NB4 (cell line): ENCODE measurements around the gene TFEB.

ENCODE experiments used
- DNase-seq: peaks from one replicate; pipeline ENCODE4 v3.0.0; 2010; ENCODE audit warnings: low read depth
- H3K4me3 ChIP-seq: one replicate; pipeline ENCODE4 v1.5.1; 2011; ENCODE audit warnings: mild to moderate bottlenecking, low read depth, low read length, moderate library complexity
- MYC ChIP-seq: IDR thresholded peaks from 2 replicates; pipeline ENCODE4 v1.6.1; 2011; ENCODE audit warnings: low read depth, low read length
- POLR2A ChIP-seq: IDR thresholded peaks from 2 replicates; pipeline ENCODE4 v1.6.1; 2011; ENCODE audit warnings: mild to moderate bottlenecking; ENCODE audit not compliant: insufficient read length; ENCODE audit errors: extremely low read depth
- TF ChIP-seq, protein P1 (sequence below): IDR thresholded peaks from one replicate; pipeline ENCODE4 v1.5.1; 2012; ENCODE audit warnings: low read depth, low read length
- TF ChIP-seq, protein P2 (sequence below): IDR thresholded peaks from 2 replicates; pipeline ENCODE4 v1.6.1; 2011; ENCODE audit warnings: low read depth, low read length

The TFEB gene

DNA sequence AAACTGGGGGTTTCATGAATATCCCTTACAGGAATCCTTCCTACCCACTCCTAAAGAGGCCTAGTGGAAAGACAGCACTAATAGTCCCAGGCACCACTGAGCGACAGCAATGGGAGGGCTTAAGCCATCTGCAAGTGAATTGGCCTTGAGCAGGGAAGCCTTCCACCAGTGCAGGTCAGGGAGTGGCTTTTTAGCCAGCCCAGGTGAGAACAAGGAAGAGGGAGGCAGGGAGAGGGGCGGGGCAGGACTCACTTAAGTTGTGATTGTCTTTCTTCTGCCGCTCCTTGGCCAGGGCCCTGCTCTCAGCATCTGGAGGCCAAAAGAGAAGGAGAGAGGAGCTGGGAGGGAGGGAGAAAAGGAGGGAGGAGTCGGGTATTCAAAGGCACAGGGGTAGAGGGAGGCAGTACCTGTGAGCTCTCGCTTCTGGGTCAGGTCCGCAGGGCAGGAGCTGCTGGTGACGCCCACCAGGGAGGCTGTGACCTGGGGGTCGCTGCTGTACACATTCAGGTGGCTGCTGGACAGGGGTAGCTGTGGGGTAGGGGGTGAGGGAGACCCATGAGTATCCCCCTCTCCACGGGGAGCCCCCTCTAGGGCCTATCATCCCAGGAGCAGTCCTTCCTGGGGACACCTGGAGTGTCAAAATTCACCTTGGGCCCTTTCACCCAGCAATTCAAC lies 47.8 kb downstream of the TFEB start:
- no peak for TF ChIP-seq POLR2A
- TF ChIP-seq, protein P1, sequence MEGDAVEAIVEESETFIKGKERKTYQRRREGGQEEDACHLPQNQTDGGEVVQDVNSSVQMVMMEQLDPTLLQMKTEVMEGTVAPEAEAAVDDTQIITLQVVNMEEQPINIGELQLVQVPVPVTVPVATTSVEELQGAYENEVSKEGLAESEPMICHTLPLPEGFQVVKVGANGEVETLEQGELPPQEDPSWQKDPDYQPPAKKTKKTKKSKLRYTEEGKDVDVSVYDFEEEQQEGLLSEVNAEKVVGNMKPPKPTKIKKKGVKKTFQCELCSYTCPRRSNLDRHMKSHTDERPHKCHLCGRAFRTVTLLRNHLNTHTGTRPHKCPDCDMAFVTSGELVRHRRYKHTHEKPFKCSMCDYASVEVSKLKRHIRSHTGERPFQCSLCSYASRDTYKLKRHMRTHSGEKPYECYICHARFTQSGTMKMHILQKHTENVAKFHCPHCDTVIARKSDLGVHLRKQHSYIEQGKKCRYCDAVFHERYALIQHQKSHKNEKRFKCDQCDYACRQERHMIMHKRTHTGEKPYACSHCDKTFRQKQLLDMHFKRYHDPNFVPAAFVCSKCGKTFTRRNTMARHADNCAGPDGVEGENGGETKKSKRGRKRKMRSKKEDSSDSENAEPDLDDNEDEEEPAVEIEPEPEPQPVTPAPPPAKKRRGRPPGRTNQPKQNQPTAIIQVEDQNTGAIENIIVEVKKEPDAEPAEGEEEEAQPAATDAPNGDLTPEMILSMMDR: no peak
- DNase-seq: no peak
- no peak overlapping the region for H3K4me3 ChIP-seq

DNA sequence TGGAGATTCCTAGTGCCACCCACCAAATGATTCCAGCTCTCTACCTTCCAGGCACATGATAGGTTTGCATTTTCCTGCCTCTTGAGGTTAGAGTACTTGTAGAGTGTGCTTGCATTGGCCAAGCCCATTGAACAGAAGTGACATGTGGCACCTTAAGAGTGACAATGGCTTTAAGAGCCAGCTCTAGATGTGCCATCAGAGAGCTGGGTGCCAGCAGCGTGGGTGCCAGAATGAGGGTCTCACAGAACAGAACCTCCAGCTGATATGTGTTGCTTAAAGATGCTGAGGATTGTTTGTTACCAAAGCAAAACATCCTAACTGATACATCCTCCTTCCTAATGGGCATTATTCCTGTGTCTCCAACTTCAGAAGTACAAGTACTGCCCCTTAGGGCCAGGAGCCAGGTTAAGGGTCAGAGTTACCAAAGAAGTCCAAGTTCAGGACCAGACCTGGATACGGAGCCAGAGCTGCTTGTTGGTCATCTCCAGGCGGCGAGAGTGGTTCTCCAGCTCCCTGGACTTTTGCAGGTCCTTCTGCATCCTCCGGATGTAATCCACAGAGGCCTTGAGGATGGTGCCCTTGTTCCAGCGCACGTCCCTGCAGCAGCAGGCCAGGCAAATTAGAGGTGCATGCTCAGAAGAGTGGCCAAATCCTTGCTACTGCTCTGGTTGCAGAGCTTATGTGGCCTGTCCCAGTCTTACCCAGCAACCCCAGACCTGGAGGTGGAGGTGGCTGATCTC lies 49.6 kb downstream of the TFEB start:
- H3K4me3 ChIP-seq: no peak overlapping the region
- TF ChIP-seq, protein P1: no peak
- TF ChIP-seq MYC (no peak), POLR2A (no peak)
- TF ChIP-seq, protein P2, sequence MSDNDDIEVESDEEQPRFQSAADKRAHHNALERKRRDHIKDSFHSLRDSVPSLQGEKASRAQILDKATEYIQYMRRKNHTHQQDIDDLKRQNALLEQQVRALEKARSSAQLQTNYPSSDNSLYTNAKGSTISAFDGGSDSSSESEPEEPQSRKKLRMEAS: no peak
- DNase-seq: no peak

DNA sequence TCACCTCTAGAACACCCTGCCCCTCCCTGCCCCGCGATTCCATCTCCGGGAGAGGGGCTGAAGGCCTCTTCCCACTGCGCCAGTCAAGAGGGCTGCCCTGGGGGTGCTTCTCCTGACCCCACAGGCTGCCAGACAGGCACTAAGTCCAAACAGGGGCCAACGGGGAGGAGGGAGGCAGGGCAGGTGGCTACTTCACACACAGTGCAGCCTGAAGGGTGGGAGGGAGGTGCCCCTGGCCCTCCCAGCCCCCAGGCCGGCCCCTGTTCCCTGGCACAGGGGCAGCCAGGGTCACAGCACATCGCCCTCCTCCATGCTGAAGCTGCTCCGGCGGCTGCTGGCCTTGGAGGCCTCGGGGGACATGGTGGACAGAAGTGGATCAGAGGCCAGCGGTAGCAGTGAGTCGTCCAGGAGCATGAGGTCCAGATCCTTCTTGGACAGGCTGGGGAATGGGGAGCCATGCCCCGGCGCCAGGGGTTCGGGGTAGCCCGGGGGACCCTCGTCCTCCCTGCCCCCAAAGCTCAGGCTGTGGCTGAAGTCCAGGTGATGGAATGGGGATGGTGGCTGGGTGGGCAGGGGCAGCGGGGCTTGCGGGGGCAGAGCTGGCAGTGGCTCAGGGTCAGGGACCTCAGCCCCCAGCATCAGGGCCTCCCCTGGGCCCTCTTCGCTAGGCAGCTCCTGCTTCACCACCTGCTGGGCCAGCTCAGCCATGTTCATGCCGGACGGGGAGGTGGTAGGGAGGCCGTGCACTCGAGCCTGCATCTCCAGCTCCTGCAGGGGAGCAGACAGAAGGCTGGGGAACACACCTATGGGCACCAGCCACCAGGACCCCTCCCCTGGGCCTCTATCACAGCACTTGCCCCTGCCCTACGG lies 50.9 kb downstream of the TFEB start:
- no peak for DNase-seq
- H3K4me3 ChIP-seq: no peak overlapping the region
- TF ChIP-seq MYC: no peak
- TF ChIP-seq, protein P2: no peak
- TF ChIP-seq POLR2A: no peak
- TF ChIP-seq, protein P1: no peak

DNA sequence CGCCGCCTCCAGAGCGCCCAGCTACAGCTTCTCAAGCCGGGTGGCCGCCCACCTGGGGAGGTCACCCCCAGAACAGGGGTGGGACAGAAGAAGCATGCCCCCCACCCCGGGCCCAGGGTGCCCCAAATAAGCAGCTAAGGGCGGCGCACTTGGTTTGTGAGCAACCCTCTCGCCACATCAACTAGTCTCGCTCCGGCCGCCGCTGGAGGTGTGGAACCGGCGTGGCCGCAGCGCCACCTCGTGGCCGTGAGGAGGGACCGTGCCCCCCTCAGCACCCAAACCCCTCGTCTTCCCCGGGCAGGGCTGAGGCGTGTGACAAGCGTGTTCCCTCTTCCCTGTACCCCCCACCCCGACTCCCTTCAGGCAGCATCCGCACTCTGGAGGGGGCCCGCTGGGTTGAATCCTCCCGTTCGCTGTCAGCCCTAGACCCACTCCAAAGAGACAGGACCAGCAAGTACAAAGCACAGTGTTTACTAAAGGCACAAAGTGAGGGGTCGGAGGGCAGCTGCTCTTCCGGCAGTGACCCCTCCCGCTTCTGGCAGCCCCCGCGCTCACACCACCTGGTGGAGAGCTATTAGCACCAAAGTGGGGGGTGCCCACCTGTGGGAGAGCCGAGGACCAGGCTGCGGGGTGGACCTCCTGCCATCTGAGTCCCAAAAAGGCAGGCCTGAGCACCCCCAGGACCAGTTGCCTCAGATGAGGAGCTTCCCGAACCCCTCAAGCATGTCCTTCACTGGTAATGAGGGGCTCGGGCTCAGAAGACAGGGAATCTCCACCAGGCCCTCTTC lies 51.7 kb downstream of the TFEB start:
- TF ChIP-seq, protein P2: peak; percentile 50; the same call in 1 of the 2 replicates
- no peak for TF ChIP-seq POLR2A
- TF ChIP-seq, protein P1: peak; percentile 77
- no peak for TF ChIP-seq MYC
- DNase-seq: peak; percentile 82
- H3K4me3 ChIP-seq: no peak overlapping the region

DNA sequence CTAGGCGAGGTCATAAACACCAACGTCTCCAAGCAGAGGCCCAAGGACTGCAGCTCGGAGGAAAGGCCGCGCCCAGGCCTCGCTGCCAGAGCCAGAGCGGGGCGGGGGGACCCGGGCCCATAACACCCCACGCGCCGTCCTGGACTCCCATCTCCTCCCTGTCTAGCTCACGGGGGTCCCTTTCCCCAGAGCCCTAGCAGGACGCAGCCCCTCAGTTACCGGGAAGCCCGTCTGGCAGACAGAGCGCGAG lies 52.2 kb downstream of the TFEB start:
- TF ChIP-seq MYC (no peak), POLR2A (no peak)
- TF ChIP-seq, protein P2: no peak
- TF ChIP-seq, protein P1: no peak
- no peak for DNase-seq
- no peak overlapping the region for H3K4me3 ChIP-seq
